ENCODE data around the gene MCCD1.

MCCD1 gene

GRCh38 chr6:31543639-31544038, 14.9 kb downstream of the MCCD1 start:
- DNase-seq (ENCODE audit: low read depth in 2 of 2) = no peak

- no peak for DNase-seq (ENCODE audit: low read depth in 2 of 2)
Observed at GRCh38 chr6:31544676-31545075, 15.9 kb downstream of the MCCD1 start.

GRCh38 chr6:31545291-31545690, 16.5 kb downstream of the MCCD1 start:
- DNase-seq (ENCODE audit: low read depth in 2 of 2) = no peak

GRCh38 chr6:31546339-31546957, 17.7 kb downstream of the MCCD1 start, which contains the start of gene ATP6V1G2:
Gene ATP6V1G2 (minus strand): TSS chr6:31546608. CDS start chr6:31546559, 49 bp downstream.
- DNase-seq (ENCODE audit: low read depth in 2 of 2) = peak; percentile 73 to 76

- peak; percentile 88 to 90 for DNase-seq (ENCODE audit: low read depth in 2 of 2)
Observed at GRCh38 chr6:31546958-31547726, 18.4 kb downstream of the MCCD1 start, which contains the start of gene NFKBIL1. Gene NFKBIL1 (plus strand): TSS chr6:31547608. CDS start chr6:31547695, 87 bp downstream.

- DNase-seq (ENCODE audit: low read depth in 2 of 2) = no peak
Observed at GRCh38 chr6:31547727-31548543, 19.2 kb downstream of the MCCD1 start.

GRCh38 chr6:31548544-31548873, 19.7 kb downstream of the MCCD1 start:
- no peak for DNase-seq (ENCODE audit: low read depth in 2 of 2)

- DNase-seq (ENCODE audit: low read depth in 2 of 2) = peak in 1 of 2 donors; percentile 45
Observed at GRCh38 chr6:31551371-31551770, 22.6 kb downstream of the MCCD1 start.

- no peak for DNase-seq (ENCODE audit: low read depth in 2 of 2)
Observed at GRCh38 chr6:31556307-31556706, 27.5 kb downstream of the MCCD1 start.

- DNase-seq (ENCODE audit: low read depth in 2 of 2) = no peak
Observed at GRCh38 chr6:31557443-31558317, 28.9 kb downstream of the MCCD1 start.

GRCh38 chr6:31558318-31558625, 29.5 kb downstream of the MCCD1 start:
- no peak for DNase-seq (ENCODE audit: low read depth in 2 of 2)

- DNase-seq (ENCODE audit: low read depth in 2 of 2) = peak; percentile 70 to 73
Observed at GRCh38 chr6:31558631-31559500, 30.1 kb downstream of the MCCD1 start.

- DNase-seq (ENCODE audit: low read depth in 2 of 2) = no peak
Observed at GRCh38 chr6:31559606-31559957, 30.8 kb downstream of the MCCD1 start.

- DNase-seq (ENCODE audit: low read depth in 2 of 2) = no peak
Observed at GRCh38 chr6:31559958-31560696, 31.4 kb downstream of the MCCD1 start.

- DNase-seq (ENCODE audit: low read depth in 2 of 2) = no peak
Observed at GRCh38 chr6:31560697-31561058, 31.9 kb downstream of the MCCD1 start.

GRCh38 chr6:31567531-31568370, 39.0 kb downstream of the MCCD1 start:
- DNase-seq (ENCODE audit: low read depth in 2 of 2) = no peak

- DNase-seq (ENCODE audit: low read depth in 2 of 2) = peak in 1 of 2 donors; percentile 75
Observed at GRCh38 chr6:31568537-31568961, 39.8 kb downstream of the MCCD1 start.

GRCh38 chr6:31569861-31570536, 41.2 kb downstream of the MCCD1 start:
- no peak for DNase-seq (ENCODE audit: low read depth in 2 of 2)
